ENCODE measurements around the gene USP51.
A peak's percentile ranks its signal among the peaks of the same experiment; 100 is the strongest.
"Not testable (repeated sequence)": the region's sequence is repeated elsewhere in the genome, so short reads cannot be mapped to it uniquely, and the experiment has no call there.

Gene USP51

GRCh38 chrX:55489314-55490009 lies at the start of gene USP51:
USP51 (minus strand) TSS chrX:55489848; CDS start chrX:55488939, 909 bp downstream.
- H3K9ac ChIP-seq (ENCODE audit: low read length) = peak within 1 kb of the TSS; percentile 82
- no peaks in the 10 kb centered on the region for H3K4me1 ChIP-seq (ENCODE audit: insufficient read depth, low read length)
- H3K27me3 ChIP-seq (ENCODE audit: control insufficient read depth in 1 of 2, insufficient read depth in 2 of 2, low read length in 2 of 2) = no peaks in the 10 kb centered on the region
- peak within 1 kb of the TSS; percentile 84 for H3K27ac ChIP-seq (ENCODE audit: low read depth, low read length)
- H3K9me3 ChIP-seq (ENCODE audit: low read length) = no peaks in the 10 kb centered on the region
- H3K36me3 ChIP-seq (ENCODE audit: insufficient read depth, low read length) = no peaks in the 10 kb centered on the region
- H3K4me3 ChIP-seq (ENCODE audit: low read depth in 1 of 2, low read length in 2 of 2) = peak within 1 kb of the TSS; percentile 50 to 81

- no peak overlapping the region for H3K27ac ChIP-seq (ENCODE audit: low read depth, low read length)
- H3K4me3 ChIP-seq (ENCODE audit: low read depth in 1 of 2, low read length in 2 of 2) = no peak overlapping the region
- H3K9me3 ChIP-seq (ENCODE audit: low read length) = no peaks in the 10 kb centered on the region
- no peaks in the 10 kb centered on the region for H3K4me1 ChIP-seq (ENCODE audit: insufficient read depth, low read length)
- H3K36me3 ChIP-seq (ENCODE audit: insufficient read depth, low read length) = no peaks in the 10 kb centered on the region
- H3K9ac ChIP-seq (ENCODE audit: low read length) = no peak overlapping the region
- H3K27me3 ChIP-seq (ENCODE audit: control insufficient read depth in 1 of 2, insufficient read depth in 2 of 2, low read length in 2 of 2) = peaks cover 5 to 13% of the 10 kb centered on the region in 2 donors
Measured at GRCh38 chrX:55524487-55524886, 34.8 kb upstream of the USP51 start.

- no peaks in the 10 kb centered on the region for H3K4me1 ChIP-seq (ENCODE audit: insufficient read depth, low read length)
- H3K27me3 ChIP-seq (ENCODE audit: control insufficient read depth in 1 of 2, insufficient read depth in 2 of 2, low read length in 2 of 2) = peaks cover 5 to 13% of the 10 kb centered on the region in 2 donors
- H3K4me3 ChIP-seq (ENCODE audit: low read depth in 1 of 2, low read length in 2 of 2) = no peak overlapping the region
- H3K27ac ChIP-seq (ENCODE audit: low read depth, low read length) = no peak overlapping the region
- H3K9me3 ChIP-seq (ENCODE audit: low read length) = no peaks in the 10 kb centered on the region
- H3K9ac ChIP-seq (ENCODE audit: low read length) = no peak overlapping the region
- H3K36me3 ChIP-seq (ENCODE audit: insufficient read depth, low read length) = no peaks in the 10 kb centered on the region
Measured at GRCh38 chrX:55523356-55523755, 33.7 kb upstream of the USP51 start.

GRCh38 chrX:55522596-55523276 lies 33.1 kb upstream of the USP51 start:
- H3K4me1 ChIP-seq (ENCODE audit: insufficient read depth, low read length) = no peaks in the 10 kb centered on the region
- no peak overlapping the region for H3K9ac ChIP-seq (ENCODE audit: low read length)
- no peak overlapping the region for H3K27ac ChIP-seq (ENCODE audit: low read depth, low read length)
- H3K36me3 ChIP-seq (ENCODE audit: insufficient read depth, low read length) = no peaks in the 10 kb centered on the region
- peaks cover 5 to 13% of the 10 kb centered on the region in 2 donors for H3K27me3 ChIP-seq (ENCODE audit: control insufficient read depth in 1 of 2, insufficient read depth in 2 of 2, low read length in 2 of 2)
- H3K4me3 ChIP-seq (ENCODE audit: low read depth in 1 of 2, low read length in 2 of 2) = no peak overlapping the region
- H3K9me3 ChIP-seq (ENCODE audit: low read length) = no peaks in the 10 kb centered on the region

- H3K27me3 ChIP-seq (ENCODE audit: control insufficient read depth in 1 of 2, insufficient read depth in 2 of 2, low read length in 2 of 2) = peaks cover 5 to 9% of the 10 kb centered on the region in 2 donors
- no peak overlapping the region for H3K4me3 ChIP-seq (ENCODE audit: low read depth in 1 of 2, low read length in 2 of 2)
- H3K36me3 ChIP-seq (ENCODE audit: insufficient read depth, low read length) = no peaks in the 10 kb centered on the region
- no peak overlapping the region for H3K9ac ChIP-seq (ENCODE audit: low read length)
- H3K9me3 ChIP-seq (ENCODE audit: low read length) = no peaks in the 10 kb centered on the region
- no peaks in the 10 kb centered on the region for H3K4me1 ChIP-seq (ENCODE audit: insufficient read depth, low read length)
- no peak overlapping the region for H3K27ac ChIP-seq (ENCODE audit: low read depth, low read length)
Measured at GRCh38 chrX:55521687-55522086, 32.0 kb upstream of the USP51 start.

GRCh38 chrX:55516794-55517481 lies 27.3 kb upstream of the USP51 start:
- H3K9ac ChIP-seq (ENCODE audit: low read length); H3K4me1 ChIP-seq (ENCODE audit: insufficient read depth, low read length); H3K27me3 ChIP-seq (ENCODE audit: control insufficient read depth in 1 of 2, insufficient read depth in 2 of 2, low read length in 2 of 2); H3K9me3 ChIP-seq (ENCODE audit: low read length); H3K36me3 ChIP-seq (ENCODE audit: insufficient read depth, low read length); H3K27ac ChIP-seq (ENCODE audit: low read depth, low read length); H3K4me3 ChIP-seq (ENCODE audit: low read depth in 1 of 2, low read length in 2 of 2): not testable (repeated sequence)

GRCh38 chrX:55513045-55513737 lies 23.5 kb upstream of the USP51 start:
- not testable (repeated sequence) for H3K27ac ChIP-seq (ENCODE audit: low read depth, low read length); H3K4me3 ChIP-seq (ENCODE audit: low read depth in 1 of 2, low read length in 2 of 2); H3K9me3 ChIP-seq (ENCODE audit: low read length); H3K27me3 ChIP-seq (ENCODE audit: control insufficient read depth in 1 of 2, insufficient read depth in 2 of 2, low read length in 2 of 2); H3K4me1 ChIP-seq (ENCODE audit: insufficient read depth, low read length); H3K36me3 ChIP-seq (ENCODE audit: insufficient read depth, low read length); H3K9ac ChIP-seq (ENCODE audit: low read length)

GRCh38 chrX:55508410-55509152 lies 18.9 kb upstream of the USP51 start:
- not testable (repeated sequence) for H3K27me3 ChIP-seq (ENCODE audit: control insufficient read depth in 1 of 2, insufficient read depth in 2 of 2, low read length in 2 of 2); H3K27ac ChIP-seq (ENCODE audit: low read depth, low read length); H3K9ac ChIP-seq (ENCODE audit: low read length); H3K4me3 ChIP-seq (ENCODE audit: low read depth in 1 of 2, low read length in 2 of 2); H3K36me3 ChIP-seq (ENCODE audit: insufficient read depth, low read length); H3K4me1 ChIP-seq (ENCODE audit: insufficient read depth, low read length); H3K9me3 ChIP-seq (ENCODE audit: low read length)

- H3K4me3 ChIP-seq (ENCODE audit: low read depth in 1 of 2, low read length in 2 of 2) = not testable (repeated sequence)
Measured at GRCh38 chrX:55507699-55508098, 18.1 kb upstream of the USP51 start.

GRCh38 chrX:55507010-55507409 lies 17.4 kb upstream of the USP51 start:
- not testable (repeated sequence) for H3K36me3 ChIP-seq (ENCODE audit: insufficient read depth, low read length); H3K4me1 ChIP-seq (ENCODE audit: insufficient read depth, low read length); H3K27me3 ChIP-seq (ENCODE audit: control insufficient read depth in 1 of 2, insufficient read depth in 2 of 2, low read length in 2 of 2); H3K27ac ChIP-seq (ENCODE audit: low read depth, low read length); H3K9me3 ChIP-seq (ENCODE audit: low read length); H3K4me3 ChIP-seq (ENCODE audit: low read depth in 1 of 2, low read length in 2 of 2); H3K9ac ChIP-seq (ENCODE audit: low read length)

More at GRCh38 chrX:55507699-55508098, 18.1 kb upstream of the USP51 start:
- H3K36me3 ChIP-seq (ENCODE audit: insufficient read depth, low read length); H3K9me3 ChIP-seq (ENCODE audit: low read length); H3K27me3 ChIP-seq (ENCODE audit: control insufficient read depth in 1 of 2, insufficient read depth in 2 of 2, low read length in 2 of 2); H3K27ac ChIP-seq (ENCODE audit: low read depth, low read length); H3K9ac ChIP-seq (ENCODE audit: low read length); H3K4me1 ChIP-seq (ENCODE audit: insufficient read depth, low read length): not testable (repeated sequence)

- H3K36me3 ChIP-seq (ENCODE audit: insufficient read depth, low read length) = no peaks in the 10 kb centered on the region
- no peaks in the 10 kb centered on the region for H3K4me1 ChIP-seq (ENCODE audit: insufficient read depth, low read length)
- no peak overlapping the region for H3K27ac ChIP-seq (ENCODE audit: low read depth, low read length)
- no peak overlapping the region for H3K4me3 ChIP-seq (ENCODE audit: low read depth in 1 of 2, low read length in 2 of 2)
- no peak overlapping the region for H3K9ac ChIP-seq (ENCODE audit: low read length)
- H3K9me3 ChIP-seq (ENCODE audit: low read length) = no peaks in the 10 kb centered on the region
- no peaks in the 10 kb centered on the region for H3K27me3 ChIP-seq (ENCODE audit: control insufficient read depth in 1 of 2, insufficient read depth in 2 of 2, low read length in 2 of 2)
Measured at GRCh38 chrX:55490974-55491373, 1.3 kb upstream of the USP51 start.
